Adipocyte (in vitro differentiated cells): Measurements from ENCODE around the gene MPC1.
"Not testable (repeated sequence)": the region's sequence is repeated elsewhere in the genome, so short reads cannot be mapped to it uniquely, and the experiment has no call there.

ENCODE experiments used
- DNase-seq: peaks from one replicate; pipeline ENCODE4 v3.0.0-alpha.2; 2015; ENCODE audit warnings: low read depth
- H3K27me3 ChIP-seq: replicated peaks from 2 replicates; pipeline ENCODE4 v1.7.0; 2013; ENCODE audit warnings: mild to moderate bottlenecking, low read length, moderate library complexity; ENCODE audit not compliant: control insufficient read depth, insufficient read depth
- H3K36me3 ChIP-seq: 2 replicates; pipeline ENCODE4 v1.7.0; 2013; ENCODE audit warnings: low read length, mild to moderate bottlenecking, moderate library complexity; ENCODE audit not compliant: control insufficient read depth, insufficient read depth, severe bottlenecking
- H3K4me1 ChIP-seq: 2 replicates; pipeline ENCODE4 v1.7.0; 2013; ENCODE audit warnings: mild to moderate bottlenecking, low read length, moderate library complexity; ENCODE audit not compliant: control insufficient read depth, insufficient read depth
- H3K4me3 ChIP-seq: 2 replicates; pipeline ENCODE4 v1.7.0; 2013; ENCODE audit warnings: mild to moderate bottlenecking, low read length, moderate library complexity
- H3K9ac ChIP-seq: 2 replicates; pipeline ENCODE4 v1.7.0; 2013; ENCODE audit warnings: mild to moderate bottlenecking, low read length, moderate library complexity
- H3K9me3 ChIP-seq: 2 replicates; pipeline ENCODE4 v1.7.0; 2013; ENCODE audit warnings: mild to moderate bottlenecking, low read length, moderate library complexity; ENCODE audit not compliant: control insufficient read depth

MPC1 gene

DNA sequence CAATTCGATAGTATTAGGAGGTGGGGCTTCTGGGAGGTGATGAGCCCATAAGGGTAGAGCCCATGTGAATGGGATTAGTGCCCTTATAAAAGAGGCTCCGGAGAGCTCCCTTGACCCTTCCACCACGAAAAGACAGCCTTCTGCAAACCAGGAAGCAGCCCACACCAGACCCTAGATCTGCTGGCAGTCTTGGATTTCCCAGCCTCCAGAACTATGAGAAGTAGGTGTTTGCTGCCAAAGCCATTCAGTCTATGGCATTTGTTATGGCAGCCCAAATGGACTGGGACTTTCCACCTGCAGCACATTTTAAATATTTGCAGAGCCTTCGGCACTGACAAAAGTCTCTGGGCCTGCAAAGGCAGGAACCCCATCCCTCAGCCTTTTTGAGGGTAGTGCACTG lies 28.6 kb downstream of the MPC1 start:
- peaks cover 3% of the 10 kb centered on the region for H3K4me1 ChIP-seq
- no peak overlapping the region for H3K4me3 ChIP-seq
- H3K9ac ChIP-seq = no peak overlapping the region
- no peaks in the 10 kb centered on the region for H3K36me3 ChIP-seq
- H3K27me3 ChIP-seq = peaks cover 13% of the 10 kb centered on the region
- H3K9me3 ChIP-seq = peaks cover 8% of the 10 kb centered on the region
- DNase-seq = no peak

GRCh38 chr6:166353507-166353906 lies 29.2 kb downstream of the MPC1 start:
- DNase-seq = no peak
- no peak overlapping the region for H3K4me3 ChIP-seq
- peaks cover 13% of the 10 kb centered on the region for H3K27me3 ChIP-seq
- H3K36me3 ChIP-seq = no peaks in the 10 kb centered on the region
- peaks cover 9% of the 10 kb centered on the region for H3K4me1 ChIP-seq
- no peak overlapping the region for H3K9ac ChIP-seq
- H3K9me3 ChIP-seq = peaks cover 11% of the 10 kb centered on the region

- Histone ChIP-seq H3K9me3 (peaks cover 11% of the 10 kb centered on the region), H3K4me3 (no peak overlapping the region), H3K27me3 (peaks cover 13% of the 10 kb centered on the region), H3K9ac (no peak overlapping the region), H3K36me3 (no peaks in the 10 kb centered on the region), H3K4me1 (peaks cover 11% of the 10 kb centered on the region)
- no peak for DNase-seq
Measured at GRCh38 chr6:166352923-166353322, 29.8 kb downstream of the MPC1 start.

GRCh38 chr6:166351715-166352285 lies 30.9 kb downstream of the MPC1 start:
- no peak for DNase-seq
- Histone ChIP-seq H3K9me3 (peaks cover 11% of the 10 kb centered on the region), H3K9ac (no peak overlapping the region), H3K27me3 (peaks cover 13% of the 10 kb centered on the region), H3K4me3 (no peak overlapping the region), H3K36me3 (no peaks in the 10 kb centered on the region), H3K4me1 (peaks cover 16% of the 10 kb centered on the region)

DNA sequence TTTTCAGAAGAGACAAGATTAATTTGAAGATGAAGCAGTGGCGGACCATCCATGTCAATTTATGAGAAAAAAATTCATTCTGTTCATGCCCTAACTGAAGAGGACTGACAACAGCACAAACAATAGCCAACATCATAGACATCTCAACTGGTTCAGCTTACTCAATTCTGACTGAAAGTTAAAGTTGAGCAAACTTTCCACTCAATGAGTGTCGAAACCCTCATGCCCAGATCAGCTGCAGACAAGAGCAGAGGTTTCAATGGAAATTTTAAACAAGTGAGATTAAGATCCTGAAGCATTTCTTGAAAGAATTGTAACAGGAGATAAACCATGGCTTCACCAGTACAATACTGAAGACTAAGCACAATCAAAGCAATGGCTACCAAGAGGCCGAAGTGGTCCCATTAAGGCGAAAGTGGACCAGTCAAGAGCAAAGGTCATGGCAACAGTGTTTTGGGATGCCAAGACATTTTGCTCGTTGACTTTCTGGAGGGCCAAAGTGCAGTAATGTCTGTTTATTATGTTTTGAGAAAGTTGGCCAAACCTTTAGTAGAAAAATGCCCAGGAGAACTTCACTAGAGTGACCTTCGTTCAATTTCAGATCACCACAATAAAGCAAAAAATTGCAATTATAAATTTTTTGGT lies 34.3 kb downstream of the MPC1 start:
- H3K9me3 ChIP-seq = peaks cover 11% of the 10 kb centered on the region
- peak overlapping the region; percentile 62 for H3K9ac ChIP-seq
- no peak for DNase-seq
- no peak overlapping the region for H3K4me3 ChIP-seq
- peaks cover 16% of the 10 kb centered on the region for H3K4me1 ChIP-seq
- H3K27me3 ChIP-seq = peaks cover 2% of the 10 kb centered on the region
- no peaks in the 10 kb centered on the region for H3K36me3 ChIP-seq

DNA sequence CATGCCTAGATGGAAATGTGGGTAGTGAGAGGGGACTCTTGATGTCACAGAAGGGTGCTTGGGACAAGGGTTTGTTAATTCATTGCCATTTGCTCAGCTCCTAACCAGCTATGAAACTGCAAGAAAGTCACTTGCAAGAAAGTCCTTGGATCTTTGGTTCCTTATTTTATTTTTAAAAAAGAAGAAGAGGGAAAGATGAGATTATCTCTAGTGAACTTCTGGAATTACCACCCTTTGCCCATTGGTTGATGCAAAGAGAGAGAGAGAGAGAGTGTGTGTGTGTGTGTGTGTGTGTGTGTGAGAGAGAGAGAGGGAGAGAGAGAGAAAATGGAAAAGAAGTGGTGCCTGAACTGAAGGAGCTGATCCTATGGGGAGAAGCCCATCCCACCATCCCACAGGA lies 35.8 kb downstream of the MPC1 start:
- DNase-seq = no peak
- Histone ChIP-seq H3K36me3 (no peaks in the 10 kb centered on the region), H3K4me1 (peaks cover 21% of the 10 kb centered on the region), H3K4me3 (no peak overlapping the region), H3K9me3 (peaks cover 11% of the 10 kb centered on the region), H3K9ac (no peak overlapping the region), H3K27me3 (no peaks in the 10 kb centered on the region)

GRCh38 chr6:166346449-166346848 lies 36.3 kb downstream of the MPC1 start:
- Histone ChIP-seq H3K27me3 (no peaks in the 10 kb centered on the region), H3K4me1 (peaks cover 23% of the 10 kb centered on the region), H3K9ac (no peak overlapping the region), H3K4me3 (no peak overlapping the region), H3K36me3 (no peaks in the 10 kb centered on the region), H3K9me3 (peaks cover 11% of the 10 kb centered on the region)
- no peak for DNase-seq

GRCh38 chr6:166345672-166346071 lies 37.1 kb downstream of the MPC1 start:
- H3K27me3 ChIP-seq, H3K36me3 ChIP-seq: not testable (repeated sequence)
- H3K9me3 ChIP-seq = peaks cover 11% of the 10 kb centered on the region

GRCh38 chr6:166344921-166345320 lies 37.8 kb downstream of the MPC1 start:
- H3K27me3 ChIP-seq, DNase-seq, H3K4me3 ChIP-seq, H3K36me3 ChIP-seq, H3K9ac ChIP-seq, H3K9me3 ChIP-seq: not testable (repeated sequence)
- peaks cover 34% of the 10 kb centered on the region for H3K4me1 ChIP-seq

More at GRCh38 chr6:166345672-166346071, 37.1 kb downstream of the MPC1 start:
- H3K4me1 ChIP-seq = peaks cover 31% of the 10 kb centered on the region
- not testable (repeated sequence) for H3K9ac ChIP-seq, H3K4me3 ChIP-seq, DNase-seq

DNA sequence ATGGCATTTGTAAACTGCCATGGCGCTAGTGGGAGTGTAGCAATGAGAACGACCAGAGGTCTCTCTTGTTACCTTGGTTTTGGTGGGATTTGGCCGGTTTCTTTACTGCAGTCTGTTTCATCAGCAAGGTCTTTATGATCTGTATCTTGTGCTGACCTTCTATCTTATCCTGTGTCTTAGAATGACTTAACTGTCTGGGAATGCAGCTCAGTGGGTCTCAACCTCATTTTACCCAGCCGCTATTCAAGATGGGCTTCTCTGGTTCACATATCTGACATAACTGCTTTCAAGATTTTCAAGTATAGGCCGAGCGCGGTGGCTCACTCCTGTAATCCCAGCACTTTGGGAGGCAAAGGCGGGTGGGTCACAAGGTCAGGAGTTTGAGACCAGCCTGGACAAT lies 38.5 kb downstream of the MPC1 start:
- Histone ChIP-seq H3K27me3 (no peaks in the 10 kb centered on the region), H3K36me3 (peaks cover 3% of the 10 kb centered on the region), H3K9ac (no peak overlapping the region), H3K4me3 (no peak overlapping the region), H3K9me3 (peaks cover 3% of the 10 kb centered on the region), H3K4me1 (peaks cover 33% of the 10 kb centered on the region)
- no peak for DNase-seq

GRCh38 chr6:166343150-166343487 lies 39.6 kb downstream of the MPC1 start:
- Histone ChIP-seq H3K9ac (peak overlapping the region; percentile 95), H3K4me3 (peak overlapping the region; percentile 98)
- no peak for DNase-seq

More at GRCh38 chr6:166343150-166343487, 39.6 kb downstream of the MPC1 start:
- peaks cover 24% of the 10 kb centered on the region for H3K4me1 ChIP-seq
- H3K9me3 ChIP-seq = no peaks in the 10 kb centered on the region
- H3K27me3 ChIP-seq = no peaks in the 10 kb centered on the region
- H3K36me3 ChIP-seq = peaks cover 3% of the 10 kb centered on the region
